ENCODE measurements around the gene PFN3.

PFN3 gene

GRCh38 chr5:177435847-177436536 is 35.5 kb upstream of the PFN3 start:
- no peaks in the 10 kb centered on the region for H3K9me3 ChIP-seq (ENCODE audit: control insufficient read depth, low read length)
- H3K27me3 ChIP-seq (replicated peaks; ENCODE audit: control insufficient read depth, insufficient read depth, low read length, poor library complexity, severe bottlenecking), result no peaks in the 10 kb centered on the region
- H3K36me3 ChIP-seq (ENCODE audit: control insufficient read depth, insufficient read depth, low read length), result peaks cover 78% of the 10 kb centered on the region
- no peak for DNase-seq
- peaks cover 89% of the 10 kb centered on the region for H3K4me1 ChIP-seq (ENCODE audit: control insufficient read depth, insufficient read depth, low read length, poor library complexity, severe bottlenecking)
- no peak overlapping the region for H3K4me3 ChIP-seq (ENCODE audit: insufficient read depth, low read depth, low read length, poor library complexity, severe bottlenecking)
- H3K27ac ChIP-seq (ENCODE audit: insufficient read depth, low read length, poor library complexity, severe bottlenecking), result peak overlapping the region; percentile 46

- Histone ChIP-seq H3K27me3 (replicated peaks; ENCODE audit: control insufficient read depth, insufficient read depth, low read length, poor library complexity, severe bottlenecking) (no peaks in the 10 kb centered on the region), H3K9me3 (ENCODE audit: control insufficient read depth, low read length) (no peaks in the 10 kb centered on the region), H3K27ac (ENCODE audit: insufficient read depth, low read length, poor library complexity, severe bottlenecking) (peak overlapping the region; percentile 78), H3K4me3 (ENCODE audit: insufficient read depth, low read depth, low read length, poor library complexity, severe bottlenecking) (no peak overlapping the region), H3K36me3 (ENCODE audit: control insufficient read depth, insufficient read depth, low read length) (peaks cover 72% of the 10 kb centered on the region), H3K4me1 (ENCODE audit: control insufficient read depth, insufficient read depth, low read length, poor library complexity, severe bottlenecking) (peaks cover 90% of the 10 kb centered on the region)
- no peak for DNase-seq
Measured at GRCh38 chr5:177434942-177435738, 34.7 kb upstream of the PFN3 start.

GRCh38 chr5:177434437-177434836 is 34.0 kb upstream of the PFN3 start:
- Histone ChIP-seq H3K27me3 (replicated peaks; ENCODE audit: control insufficient read depth, insufficient read depth, low read length, poor library complexity, severe bottlenecking) (no peaks in the 10 kb centered on the region), H3K9me3 (ENCODE audit: control insufficient read depth, low read length) (no peaks in the 10 kb centered on the region), H3K4me3 (ENCODE audit: insufficient read depth, low read depth, low read length, poor library complexity, severe bottlenecking) (peak overlapping the region; percentile 3), H3K4me1 (ENCODE audit: control insufficient read depth, insufficient read depth, low read length, poor library complexity, severe bottlenecking) (peaks cover 90% of the 10 kb centered on the region), H3K27ac (ENCODE audit: insufficient read depth, low read length, poor library complexity, severe bottlenecking) (peak overlapping the region; percentile 78), H3K36me3 (ENCODE audit: control insufficient read depth, insufficient read depth, low read length) (peaks cover 70% of the 10 kb centered on the region)
- DNase-seq, result peak in 1 of 3 donors; percentile 49

GRCh38 chr5:177433658-177434217 is 33.3 kb upstream of the PFN3 start:
- no peak for DNase-seq
- H3K4me1 ChIP-seq (ENCODE audit: control insufficient read depth, insufficient read depth, low read length, poor library complexity, severe bottlenecking), result peaks cover 92% of the 10 kb centered on the region
- H3K27me3 ChIP-seq (replicated peaks; ENCODE audit: control insufficient read depth, insufficient read depth, low read length, poor library complexity, severe bottlenecking), result no peaks in the 10 kb centered on the region
- H3K9me3 ChIP-seq (ENCODE audit: control insufficient read depth, low read length), result no peaks in the 10 kb centered on the region
- peak overlapping the region; percentile 3 for H3K4me3 ChIP-seq (ENCODE audit: insufficient read depth, low read depth, low read length, poor library complexity, severe bottlenecking)
- peaks cover 68% of the 10 kb centered on the region for H3K36me3 ChIP-seq (ENCODE audit: control insufficient read depth, insufficient read depth, low read length)
- peak overlapping the region; percentile 78 for H3K27ac ChIP-seq (ENCODE audit: insufficient read depth, low read length, poor library complexity, severe bottlenecking)

GRCh38 chr5:177432839-177433657 is 32.6 kb upstream of the PFN3 start:
- Histone ChIP-seq H3K27ac (ENCODE audit: insufficient read depth, low read length, poor library complexity, severe bottlenecking) (peak overlapping the region; percentile 78), H3K9me3 (ENCODE audit: control insufficient read depth, low read length) (no peaks in the 10 kb centered on the region), H3K36me3 (ENCODE audit: control insufficient read depth, insufficient read depth, low read length) (peaks cover 61% of the 10 kb centered on the region), H3K4me1 (ENCODE audit: control insufficient read depth, insufficient read depth, low read length, poor library complexity, severe bottlenecking) (peaks cover 92% of the 10 kb centered on the region), H3K27me3 (replicated peaks; ENCODE audit: control insufficient read depth, insufficient read depth, low read length, poor library complexity, severe bottlenecking) (no peaks in the 10 kb centered on the region), H3K4me3 (ENCODE audit: insufficient read depth, low read depth, low read length, poor library complexity, severe bottlenecking) (peak overlapping the region; percentile 37)
- no peak for DNase-seq

GRCh38 chr5:177432143-177432838 is 31.8 kb upstream of the PFN3 start:
- Histone ChIP-seq H3K27ac (ENCODE audit: insufficient read depth, low read length, poor library complexity, severe bottlenecking) (peak overlapping the region; percentile 78), H3K36me3 (ENCODE audit: control insufficient read depth, insufficient read depth, low read length) (peaks cover 55% of the 10 kb centered on the region), H3K27me3 (replicated peaks; ENCODE audit: control insufficient read depth, insufficient read depth, low read length, poor library complexity, severe bottlenecking) (no peaks in the 10 kb centered on the region), H3K9me3 (ENCODE audit: control insufficient read depth, low read length) (no peaks in the 10 kb centered on the region), H3K4me1 (ENCODE audit: control insufficient read depth, insufficient read depth, low read length, poor library complexity, severe bottlenecking) (peaks cover 97% of the 10 kb centered on the region), H3K4me3 (ENCODE audit: insufficient read depth, low read depth, low read length, poor library complexity, severe bottlenecking) (peak overlapping the region; percentile 37)
- no peak for DNase-seq

- Histone ChIP-seq H3K4me3 (ENCODE audit: insufficient read depth, low read depth, low read length, poor library complexity, severe bottlenecking) (peak overlapping the region; percentile 37), H3K4me1 (ENCODE audit: control insufficient read depth, insufficient read depth, low read length, poor library complexity, severe bottlenecking) (peaks cover 96% of the 10 kb centered on the region), H3K9me3 (ENCODE audit: control insufficient read depth, low read length) (no peaks in the 10 kb centered on the region), H3K27ac (ENCODE audit: insufficient read depth, low read length, poor library complexity, severe bottlenecking) (peak overlapping the region; percentile 78), H3K36me3 (ENCODE audit: control insufficient read depth, insufficient read depth, low read length) (peaks cover 47% of the 10 kb centered on the region), H3K27me3 (replicated peaks; ENCODE audit: control insufficient read depth, insufficient read depth, low read length, poor library complexity, severe bottlenecking) (no peaks in the 10 kb centered on the region)
- peak; percentile 68 to 74 (median 72) for DNase-seq
Measured at GRCh38 chr5:177431317-177432142, 31.1 kb upstream of the PFN3 start.

GRCh38 chr5:177430972-177431316 is 30.5 kb upstream of the PFN3 start:
- H3K36me3 ChIP-seq (ENCODE audit: control insufficient read depth, insufficient read depth, low read length), result peaks cover 41% of the 10 kb centered on the region
- H3K4me1 ChIP-seq (ENCODE audit: control insufficient read depth, insufficient read depth, low read length, poor library complexity, severe bottlenecking), result peaks cover 92% of the 10 kb centered on the region
- no peak for DNase-seq
- no peaks in the 10 kb centered on the region for H3K27me3 ChIP-seq (replicated peaks; ENCODE audit: control insufficient read depth, insufficient read depth, low read length, poor library complexity, severe bottlenecking)
- H3K9me3 ChIP-seq (ENCODE audit: control insufficient read depth, low read length), result no peaks in the 10 kb centered on the region
- peak overlapping the region; percentile 26 for H3K4me3 ChIP-seq (ENCODE audit: insufficient read depth, low read depth, low read length, poor library complexity, severe bottlenecking)
- H3K27ac ChIP-seq (ENCODE audit: insufficient read depth, low read length, poor library complexity, severe bottlenecking), result peak overlapping the region; percentile 78

Data from effector memory CD4-positive, alpha-beta T cell (primary cell).